PC-9 (cell line): Measurements from ENCODE around the gene SMCO1.
"Not testable (repeated sequence)": the region's sequence is repeated elsewhere in the genome, so short reads cannot be mapped to it uniquely, and the experiment has no call there.

Experiments
- EZH2 ChIP-seq: fragments of 200-600 bp; sonication (generic); IDR thresholded peaks from 2 replicates; pipeline ENCODE4 v1.8.0; 2017; ENCODE audit warnings: antibody characterized with exemption, low read depth
- TF ChIP-seq, protein P1 (sequence below): fragments of 200-600 bp; sonication (generic); conservative IDR thresholded peaks from 2 replicates; pipeline ENCODE4 v1.6.1; 2017; ENCODE audit warnings: mixed run types, antibody characterized with exemption, mild to moderate bottlenecking, moderate library complexity

DNA sequence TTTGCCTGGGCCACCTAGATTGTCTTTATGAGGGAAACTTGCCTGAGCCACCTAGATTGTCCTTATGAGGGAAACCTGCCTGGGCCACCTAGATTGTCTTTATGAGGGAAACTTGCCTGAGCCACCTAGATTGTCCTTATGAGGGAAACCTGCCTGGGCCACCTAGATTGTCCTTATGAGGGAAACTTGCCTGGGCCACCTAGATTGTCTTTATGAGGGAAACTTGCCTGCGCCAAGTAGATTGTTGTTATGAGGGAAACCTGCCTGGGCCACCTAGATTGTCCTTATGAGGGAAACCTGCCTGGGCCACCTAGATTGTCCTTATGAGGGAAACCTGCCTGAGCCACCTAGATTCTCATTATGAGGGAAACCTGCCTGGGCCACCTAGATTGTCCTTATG is 4.0 kb downstream of the SMCO1 start:
- TF ChIP-seq, protein P1, sequence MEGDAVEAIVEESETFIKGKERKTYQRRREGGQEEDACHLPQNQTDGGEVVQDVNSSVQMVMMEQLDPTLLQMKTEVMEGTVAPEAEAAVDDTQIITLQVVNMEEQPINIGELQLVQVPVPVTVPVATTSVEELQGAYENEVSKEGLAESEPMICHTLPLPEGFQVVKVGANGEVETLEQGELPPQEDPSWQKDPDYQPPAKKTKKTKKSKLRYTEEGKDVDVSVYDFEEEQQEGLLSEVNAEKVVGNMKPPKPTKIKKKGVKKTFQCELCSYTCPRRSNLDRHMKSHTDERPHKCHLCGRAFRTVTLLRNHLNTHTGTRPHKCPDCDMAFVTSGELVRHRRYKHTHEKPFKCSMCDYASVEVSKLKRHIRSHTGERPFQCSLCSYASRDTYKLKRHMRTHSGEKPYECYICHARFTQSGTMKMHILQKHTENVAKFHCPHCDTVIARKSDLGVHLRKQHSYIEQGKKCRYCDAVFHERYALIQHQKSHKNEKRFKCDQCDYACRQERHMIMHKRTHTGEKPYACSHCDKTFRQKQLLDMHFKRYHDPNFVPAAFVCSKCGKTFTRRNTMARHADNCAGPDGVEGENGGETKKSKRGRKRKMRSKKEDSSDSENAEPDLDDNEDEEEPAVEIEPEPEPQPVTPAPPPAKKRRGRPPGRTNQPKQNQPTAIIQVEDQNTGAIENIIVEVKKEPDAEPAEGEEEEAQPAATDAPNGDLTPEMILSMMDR: not testable (repeated sequence)
- TF ChIP-seq EZH2: not testable (repeated sequence)
